Smooth muscle cell (in vitro differentiated cells): ENCODE measurements around the gene EIF2S1. TPM values are rescaled to one million over a fixed set of nuclear protein-coding genes. Genes with fewer than 3 reads are reported as not detected.
"Not testable (repeated sequence)": the region's sequence is repeated elsewhere in the genome, so short reads cannot be mapped to it uniquely, and the experiment has no call there.

ENCODE experiments used
- DNase-seq: peaks from one replicate; lab custom pipeline; 2025; ENCODE audit not compliant: unreplicated experiment; lab: John Stamatoyannopoulos, UW
- H2AFZ ChIP-seq: fragments of 200-600 bp; sonication (generic); 2 replicates; pipeline ENCODE4 v1.6.0; 2016; ENCODE audit warnings: antibody characterized with exemption, low read depth, mild to moderate bottlenecking
- H3F3A ChIP-seq: fragments of 200-600 bp; sonication (generic); 2 replicates; pipeline ENCODE4 v1.6.0; 2017; ENCODE audit warnings: antibody characterized with exemption, low read depth
- H3K27ac ChIP-seq: fragments of 200-600 bp; sonication (generic); 2 replicates; pipeline ENCODE4 v1.5.1; 2016; ENCODE audit warnings: low read depth, mild to moderate bottlenecking
- H3K27me3 ChIP-seq: fragments of 200-600 bp; sonication (generic); 2 replicates; pipeline ENCODE4 v1.6.1; 2016; ENCODE audit warnings: low read depth, mild to moderate bottlenecking
- H3K36me3 ChIP-seq: fragments of 200-600 bp; sonication (generic); 2 replicates; pipeline ENCODE4 v1.5.1; 2016; ENCODE audit warnings: low read depth
- H3K4me1 ChIP-seq: fragments of 200-600 bp; sonication (generic); 2 replicates; pipeline ENCODE4 v1.5.1; 2016; ENCODE audit warnings: low read depth
- H3K4me2 ChIP-seq: fragments of 200-600 bp; sonication (generic); 2 replicates; pipeline ENCODE4 v1.6.0; 2016; ENCODE audit warnings: mild to moderate bottlenecking
- H3K4me3 ChIP-seq: fragments of 200-600 bp; sonication (generic); 2 replicates; pipeline ENCODE4 v1.5.1; 2016; ENCODE audit warnings: mild to moderate bottlenecking
- H3K79me2 ChIP-seq: fragments of 200-600 bp; sonication (generic); 2 replicates; pipeline ENCODE4 v1.6.0; 2016; ENCODE audit warnings: low read depth, mild to moderate bottlenecking
- H3K9ac ChIP-seq: fragments of 200-600 bp; sonication (generic); 2 replicates; pipeline ENCODE4 v1.6.0; 2016; ENCODE audit warnings: low read depth
- H3K9me3 ChIP-seq: fragments of 200-600 bp; sonication (generic); replicated peaks from 2 replicates; pipeline ENCODE4 v1.5.1; 2016; ENCODE audit warnings: low read depth
- H4K20me1 ChIP-seq: fragments of 200-600 bp; sonication (generic); 2 replicates; pipeline ENCODE4 v1.6.0; 2016; ENCODE audit warnings: low read depth
- WGBS: methylation state at CpG from one replicate; pipeline ENCODE4 v1.1.7; 2016; ENCODE audit warnings: low lambda C conversion rate; 5-methylcytosine and 5-hydroxymethylcytosine counted together
- polyA plus RNA-seq: library from polyadenylated mRNA; unstranded; fragments of >200 nt; fragmentation: Nextera tagmentation; extraction: Ambion mirVana; gene quantifications from 2 replicates; pipeline ENCODE4 v1.2.1, GENCODE V29; 2016
- total RNA-seq: library from RNA; depleted of rRNA; stranded (reverse); fragments of >200 nt; gene quantifications from 2 replicates; pipeline ENCODE4 v1.2.3, GENCODE V29; 2014
- TF ChIP-seq, protein P1 (sequence below): fragments of 200-600 bp; sonication (generic); IDR thresholded peaks from 2 replicates; pipeline ENCODE4 v1.5.1; 2017; ENCODE audit warnings: borderline replicate concordance, mild to moderate bottlenecking, antibody characterized with exemption; ENCODE audit not compliant: insufficient read depth, poor library complexity, severe bottlenecking

The EIF2S1 gene
- total and polyA plus RNA-seq, 2 experiments from 2014 or later = 121 to 126 TPM

DNA sequence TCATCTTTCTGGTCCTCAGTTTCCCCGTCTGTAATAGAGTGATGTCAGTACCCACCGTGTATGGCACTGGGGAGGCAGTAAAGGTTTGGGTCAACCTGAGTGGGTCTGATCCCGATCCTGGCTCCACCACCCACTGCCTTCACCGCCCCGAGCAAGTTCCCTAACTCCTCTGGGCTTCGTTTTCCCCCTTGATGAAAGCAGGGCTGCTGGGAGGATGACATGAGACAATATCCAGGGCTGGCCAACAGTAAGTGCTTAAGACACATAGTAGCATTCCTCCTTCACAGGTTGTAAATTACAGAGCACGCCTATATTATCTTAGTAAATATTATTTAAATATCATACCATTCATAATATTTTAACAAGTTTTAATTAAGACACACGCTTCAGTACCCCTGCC, 51.2 kb downstream of the EIF2S1 start:
- DNase-seq = no peak
- no peaks in the 10 kb centered on the region for H4K20me1 ChIP-seq
- TF ChIP-seq, protein P1, sequence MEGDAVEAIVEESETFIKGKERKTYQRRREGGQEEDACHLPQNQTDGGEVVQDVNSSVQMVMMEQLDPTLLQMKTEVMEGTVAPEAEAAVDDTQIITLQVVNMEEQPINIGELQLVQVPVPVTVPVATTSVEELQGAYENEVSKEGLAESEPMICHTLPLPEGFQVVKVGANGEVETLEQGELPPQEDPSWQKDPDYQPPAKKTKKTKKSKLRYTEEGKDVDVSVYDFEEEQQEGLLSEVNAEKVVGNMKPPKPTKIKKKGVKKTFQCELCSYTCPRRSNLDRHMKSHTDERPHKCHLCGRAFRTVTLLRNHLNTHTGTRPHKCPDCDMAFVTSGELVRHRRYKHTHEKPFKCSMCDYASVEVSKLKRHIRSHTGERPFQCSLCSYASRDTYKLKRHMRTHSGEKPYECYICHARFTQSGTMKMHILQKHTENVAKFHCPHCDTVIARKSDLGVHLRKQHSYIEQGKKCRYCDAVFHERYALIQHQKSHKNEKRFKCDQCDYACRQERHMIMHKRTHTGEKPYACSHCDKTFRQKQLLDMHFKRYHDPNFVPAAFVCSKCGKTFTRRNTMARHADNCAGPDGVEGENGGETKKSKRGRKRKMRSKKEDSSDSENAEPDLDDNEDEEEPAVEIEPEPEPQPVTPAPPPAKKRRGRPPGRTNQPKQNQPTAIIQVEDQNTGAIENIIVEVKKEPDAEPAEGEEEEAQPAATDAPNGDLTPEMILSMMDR = no peak
- H3K79me2 ChIP-seq = no peaks in the 10 kb centered on the region
- no peaks in the 10 kb centered on the region for H3F3A ChIP-seq
- H3K27ac ChIP-seq = no peak overlapping the region
- H3K4me3 ChIP-seq = peak overlapping the region; percentile 28
- H3K27me3 ChIP-seq = no peaks in the 10 kb centered on the region
- 56% methylated on average over 8 of the region's 8 CpGs for WGBS
- no peak overlapping the region for H3K9ac ChIP-seq
- no peaks in the 10 kb centered on the region for H3K9me3 ChIP-seq
- H3K4me2 ChIP-seq = peak overlapping the region; percentile 65
- no peak overlapping the region for H2AFZ ChIP-seq
- H3K4me1 ChIP-seq = peaks cover 3% of the 10 kb centered on the region
- H3K36me3 ChIP-seq = no peaks in the 10 kb centered on the region

DNA sequence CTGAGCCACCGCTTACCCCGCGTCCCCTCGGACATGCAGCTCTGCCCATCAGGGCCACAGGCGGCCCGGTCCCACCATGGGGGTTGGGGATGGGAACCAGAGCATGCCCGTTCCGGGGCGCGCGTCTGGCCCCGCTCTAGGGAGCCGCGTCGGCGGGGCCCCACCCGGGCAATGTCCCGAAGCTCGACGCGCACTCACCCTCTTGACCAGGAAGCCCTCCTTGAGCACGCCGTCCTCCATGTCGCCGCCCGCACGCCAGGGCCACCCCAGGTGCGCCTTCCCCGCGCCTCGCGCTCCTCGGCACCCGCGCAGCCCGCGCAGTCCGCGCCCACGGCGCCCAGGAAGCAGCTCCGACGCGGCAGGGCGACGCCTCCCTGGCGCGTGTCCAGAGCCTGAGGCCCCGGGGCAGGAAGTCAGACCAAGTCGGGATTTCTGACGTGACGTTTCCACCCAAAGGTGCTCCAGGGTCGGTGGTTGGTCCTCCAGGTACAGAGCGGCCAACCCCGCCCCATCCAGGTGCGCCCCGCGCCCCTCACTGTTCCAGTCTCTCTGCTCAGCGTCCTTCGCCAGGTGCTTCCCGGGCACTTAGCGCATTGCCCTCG, 51.8 kb downstream of the EIF2S1 start, which contains the start of gene PLEK2:
TSS of gene PLEK2 (minus strand) at position 346 of the 602 bp plus-strand sequence. CDS start at position 240, 106 bp downstream.
- Histone ChIP-seq H3K4me2 (peak within 1 kb of the TSS; percentile 65), H3K27ac (peak within 1 kb of the TSS; percentile 19), H3K9ac (no peak within 1 kb of the TSS), H3K4me1 (peaks cover 3% of the 10 kb centered on the region), H3K36me3 (no peaks in the 10 kb centered on the region), H3K27me3 (no peaks in the 10 kb centered on the region), H2AFZ (no peak within 1 kb of the TSS), H3F3A (no peaks in the 10 kb centered on the region), H3K4me3 (peak within 1 kb of the TSS; percentile 28), H4K20me1 (no peaks in the 10 kb centered on the region), H3K79me2 (no peaks in the 10 kb centered on the region), H3K9me3 (no peaks in the 10 kb centered on the region)
- WGBS = 57% methylated on average over 60 of the region's 63 CpGs
- TF ChIP-seq, protein P1 = no peak
- DNase-seq = no peak

DNA sequence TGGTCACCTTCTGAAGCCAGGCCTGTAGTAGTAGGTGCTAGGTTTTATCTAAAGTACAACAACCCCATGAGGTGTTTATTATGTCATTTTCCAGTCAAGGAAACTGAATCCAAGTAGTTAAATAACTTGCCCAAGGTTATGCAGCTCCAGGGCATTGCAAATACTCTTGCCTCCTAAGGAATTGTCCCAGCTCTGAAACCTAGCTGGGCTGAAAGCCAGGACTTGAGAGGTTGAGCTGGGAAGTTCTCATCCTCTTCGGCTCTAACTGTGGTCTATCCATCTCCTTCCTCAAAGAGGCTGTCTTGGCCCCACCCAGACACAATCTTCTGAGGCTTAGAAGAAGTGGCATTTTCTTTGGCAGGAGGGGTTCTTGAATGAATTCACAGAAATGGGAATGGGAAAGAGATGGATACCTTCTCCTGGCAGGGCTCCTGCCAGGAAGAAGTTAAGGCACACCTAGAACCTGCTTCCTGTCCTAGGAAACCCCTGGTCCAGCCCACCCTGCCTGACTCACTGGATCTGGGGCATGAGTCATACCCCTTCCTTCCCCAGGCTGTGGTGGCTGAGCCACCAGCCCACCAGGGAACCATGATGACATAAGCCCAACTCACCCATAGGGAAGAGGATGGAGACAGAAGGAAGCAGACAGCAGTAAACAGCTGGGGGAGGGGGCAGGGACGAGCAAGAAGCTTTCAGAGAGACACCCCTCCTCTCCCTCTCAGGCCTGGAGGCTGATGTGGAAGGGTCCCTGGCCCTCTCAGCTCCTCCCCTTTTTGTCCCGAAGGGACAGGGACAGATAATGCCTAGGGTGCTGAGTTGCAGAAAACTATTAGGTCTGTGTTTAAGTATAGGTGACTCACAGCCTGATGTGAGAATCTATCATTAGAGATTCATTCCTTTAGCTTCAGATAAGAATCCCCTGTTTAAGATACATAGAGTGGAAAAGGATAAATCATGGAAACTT, 54.0 kb downstream of the EIF2S1 start:
- Histone ChIP-seq H2AFZ (no peak overlapping the region), H3K79me2 (no peaks in the 10 kb centered on the region), H3K36me3 (no peaks in the 10 kb centered on the region), H4K20me1 (no peaks in the 10 kb centered on the region), H3K4me3 (no peak overlapping the region), H3K4me2 (peak overlapping the region; percentile 12), H3F3A (no peaks in the 10 kb centered on the region), H3K9ac (peak overlapping the region; percentile 24), H3K27ac (peak overlapping the region; percentile 56), H3K9me3 (no peaks in the 10 kb centered on the region), H3K27me3 (no peaks in the 10 kb centered on the region), H3K4me1 (peaks cover 3% of the 10 kb centered on the region)
- TF ChIP-seq, protein P1 = no peak
- no peak for DNase-seq
- WGBS = 20% methylated on average over 3 of the region's 3 CpGs

DNA sequence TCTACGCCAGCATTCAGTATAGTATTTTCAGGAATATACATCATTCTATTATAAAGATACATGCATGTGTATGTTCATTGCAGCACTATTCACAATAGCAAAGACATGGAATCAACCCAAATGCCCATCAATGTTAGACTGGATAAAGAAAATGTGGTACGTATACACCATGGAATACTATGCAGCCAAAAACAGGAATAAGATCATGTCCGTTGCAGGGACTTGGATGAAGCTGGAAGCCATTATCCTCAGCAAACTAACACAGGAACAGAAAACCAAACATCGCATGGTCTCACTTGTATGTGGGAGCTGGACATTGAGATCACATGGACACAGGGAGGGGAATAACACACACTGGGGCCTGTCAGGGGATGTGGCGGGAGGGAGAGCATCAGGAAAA, 55.5 kb downstream of the EIF2S1 start:
- not testable (repeated sequence) for H3K27me3 ChIP-seq, H2AFZ ChIP-seq, H3K9ac ChIP-seq, H3K4me3 ChIP-seq, H3F3A ChIP-seq, DNase-seq, H3K27ac ChIP-seq, H3K9me3 ChIP-seq, H3K4me2 ChIP-seq, H3K36me3 ChIP-seq, H3K79me2 ChIP-seq, H3K4me1 ChIP-seq, H4K20me1 ChIP-seq
- WGBS = 98% methylated on average over 5 of the region's 5 CpGs
